Mesothelial cell of epicardium (in vitro differentiated cells): ENCODE data around the gene ADAMTSL1. TPM values are rescaled to one million over a fixed set of nuclear protein-coding genes. Genes with fewer than 3 reads are reported as not detected.

Experiments
- DNase-seq, 2 experiments: peaks; one replicate each; pipeline ENCODE4 v3.0.0; 2021; ENCODE audit warnings: low spot score in 2 of 2; ENCODE audit not compliant: unreplicated experiment in 2 of 2
- H3K27ac Mint-ChIP-seq: 2 replicates; pipeline ENCODE4 v1.8.0; 2021; ENCODE audit warnings: mixed read lengths
- H3K27me3 Mint-ChIP-seq: 2 replicates; pipeline ENCODE4 v1.8.0; 2021; ENCODE audit warnings: low read depth, mixed read lengths
- H3K36me3 Mint-ChIP-seq: 2 replicates; pipeline ENCODE4 v1.8.0; 2021; ENCODE audit warnings: mixed read lengths
- H3K4me1 Mint-ChIP-seq: 2 replicates; pipeline ENCODE4 v1.8.0; 2021; ENCODE audit warnings: mixed read lengths
- H3K4me3 Mint-ChIP-seq: 2 replicates; pipeline ENCODE4 v1.8.0; 2021; ENCODE audit warnings: mild to moderate bottlenecking, moderate library complexity, mixed read lengths
- H3K9me3 Mint-ChIP-seq: 2 replicates; pipeline ENCODE4 v1.8.0; 2021; ENCODE audit warnings: mixed read lengths
- CTCF ChIP-seq: fragments of 200-600 bp; sonication (generic); IDR thresholded peaks from one replicate; pipeline ENCODE4 v1.5.0; 2021; ENCODE audit warnings: antibody characterized with exemption; ENCODE audit not compliant: unreplicated experiment
- total RNA-seq: library from RNA; stranded (reverse); gene quantifications from 3 replicates; pipeline ENCODE4 v1.2.1, GENCODE V29; 2021

The ADAMTSL1 gene
- total RNA-seq, 1 donor from 2014 or later = 48.0 TPM

DNA sequence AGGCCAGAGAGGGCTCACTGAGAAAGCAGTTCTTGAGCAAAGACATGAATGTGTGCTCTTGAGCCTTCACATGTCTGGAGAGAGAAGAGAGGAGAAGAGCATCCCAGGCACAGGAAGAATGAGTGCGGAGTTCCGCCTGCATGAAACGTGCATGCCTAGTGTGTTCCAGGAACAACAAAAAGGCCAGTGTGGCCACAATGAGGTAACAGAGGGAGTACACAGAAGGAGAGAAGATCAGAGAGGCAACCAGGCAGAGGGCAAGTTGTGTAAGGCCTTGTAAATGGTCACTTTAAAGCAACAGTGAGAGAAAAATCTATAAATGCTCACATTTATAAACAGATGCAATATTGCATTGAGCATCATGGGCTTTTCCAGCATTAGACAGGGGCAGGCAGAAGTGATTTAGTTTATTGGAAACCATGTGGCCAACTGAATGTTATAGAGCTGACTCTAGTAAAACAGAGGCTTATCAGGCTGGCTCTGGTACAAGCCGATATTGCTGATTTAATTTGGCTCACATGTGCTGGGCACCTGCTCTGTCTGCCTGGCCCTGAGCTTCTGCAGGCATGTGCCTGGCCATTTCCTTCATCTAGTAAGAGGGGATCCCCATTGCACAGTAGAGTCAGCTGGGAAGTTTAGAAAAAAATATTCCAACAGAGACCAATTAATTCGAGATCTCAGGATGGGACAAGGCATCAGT, 373.8 kb downstream of the ADAMTSL1 start:
- DNase-seq = no peak
- Mint-ChIP-seq H3K9me3 (peaks cover 9% of the 10 kb centered on the region), H3K36me3 (peaks cover 5% of the 10 kb centered on the region), H3K27me3 (peaks cover 2% of the 10 kb centered on the region), H3K4me3 (no peak overlapping the region), H3K4me1 (peaks cover 5% of the 10 kb centered on the region), H3K27ac (no peak overlapping the region)
- no peak for TF ChIP-seq CTCF

GRCh38 chr9:18848657-18849056, 374.7 kb downstream of the ADAMTSL1 start:
- Mint-ChIP-seq H3K4me3 (no peak overlapping the region), H3K9me3 (peaks cover 6% of the 10 kb centered on the region), H3K4me1 (peaks cover 9% of the 10 kb centered on the region), H3K27ac (no peak overlapping the region), H3K36me3 (peaks cover 3% of the 10 kb centered on the region), H3K27me3 (peaks cover 2% of the 10 kb centered on the region)
- no peak for DNase-seq
- no peak for TF ChIP-seq CTCF

DNA sequence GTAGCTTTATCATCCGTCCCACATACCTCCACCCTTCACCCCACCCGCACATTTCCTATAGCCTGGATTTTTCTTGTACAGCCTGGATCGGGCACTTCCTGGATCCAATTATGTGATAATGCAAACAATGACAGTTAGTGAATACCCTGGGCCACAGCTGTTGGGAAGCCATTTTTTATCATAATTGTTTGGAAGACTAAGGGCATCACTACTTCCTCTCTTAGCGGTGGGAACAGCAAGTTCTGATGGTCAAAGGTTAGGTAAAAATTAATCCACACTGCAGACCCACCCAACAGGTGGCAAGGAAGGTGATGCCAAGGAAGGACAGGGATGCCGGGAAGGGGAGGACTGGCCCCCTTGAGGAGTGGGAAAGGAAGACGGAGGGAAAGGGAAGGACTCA, 375.3 kb downstream of the ADAMTSL1 start:
- H3K9me3 Mint-ChIP-seq = peaks cover 4% of the 10 kb centered on the region
- no peak overlapping the region for H3K4me3 Mint-ChIP-seq
- H3K27ac Mint-ChIP-seq = no peak overlapping the region
- no peak for TF ChIP-seq CTCF
- peaks cover 2% of the 10 kb centered on the region for H3K27me3 Mint-ChIP-seq
- peaks cover 3% of the 10 kb centered on the region for H3K36me3 Mint-ChIP-seq
- no peak for DNase-seq
- peaks cover 9% of the 10 kb centered on the region for H3K4me1 Mint-ChIP-seq

DNA sequence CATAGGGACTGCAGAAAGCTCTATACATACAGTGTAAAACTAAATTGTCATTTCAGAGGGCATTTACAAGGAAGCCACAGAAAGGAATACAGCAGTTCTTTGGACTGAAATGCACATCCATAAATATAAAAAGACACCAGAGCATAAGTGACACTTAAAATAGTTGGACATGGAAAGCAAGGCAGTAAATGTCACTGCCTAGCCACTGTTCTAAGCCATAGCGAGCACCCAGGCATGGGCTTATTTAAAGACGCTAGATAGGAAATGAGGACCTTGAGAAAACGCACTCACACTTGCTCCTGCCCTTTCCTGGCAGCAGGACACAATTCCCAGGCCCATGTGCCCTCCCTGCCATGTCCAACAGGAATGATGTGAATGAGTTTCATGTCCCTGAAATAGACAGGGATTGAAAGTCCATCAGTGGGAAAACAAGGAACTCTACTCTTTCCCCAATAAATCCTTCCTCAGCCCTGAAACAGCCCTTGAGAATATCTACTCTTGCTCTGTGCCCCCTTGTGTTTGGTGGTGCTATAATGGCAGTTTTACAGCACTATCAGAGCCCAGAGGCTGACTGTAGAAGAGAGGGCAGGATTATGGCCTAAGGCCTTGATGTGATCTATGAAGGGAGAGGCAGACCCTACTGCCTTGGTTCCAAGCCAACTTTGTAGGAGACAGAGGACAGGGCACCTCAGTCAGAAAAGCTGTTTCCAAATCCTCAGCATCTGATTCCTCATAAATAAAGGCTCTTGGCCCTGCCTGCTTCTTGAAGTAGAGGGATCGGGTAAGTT, 376.1 kb downstream of the ADAMTSL1 start:
- Mint-ChIP-seq H3K4me3 (no peak overlapping the region), H3K4me1 (peaks cover 10% of the 10 kb centered on the region), H3K27me3 (peaks cover 2% of the 10 kb centered on the region), H3K36me3 (peaks cover 1% of the 10 kb centered on the region), H3K27ac (no peak overlapping the region), H3K9me3 (peaks cover 2% of the 10 kb centered on the region)
- DNase-seq = no peak
- TF ChIP-seq CTCF = no peak

DNA sequence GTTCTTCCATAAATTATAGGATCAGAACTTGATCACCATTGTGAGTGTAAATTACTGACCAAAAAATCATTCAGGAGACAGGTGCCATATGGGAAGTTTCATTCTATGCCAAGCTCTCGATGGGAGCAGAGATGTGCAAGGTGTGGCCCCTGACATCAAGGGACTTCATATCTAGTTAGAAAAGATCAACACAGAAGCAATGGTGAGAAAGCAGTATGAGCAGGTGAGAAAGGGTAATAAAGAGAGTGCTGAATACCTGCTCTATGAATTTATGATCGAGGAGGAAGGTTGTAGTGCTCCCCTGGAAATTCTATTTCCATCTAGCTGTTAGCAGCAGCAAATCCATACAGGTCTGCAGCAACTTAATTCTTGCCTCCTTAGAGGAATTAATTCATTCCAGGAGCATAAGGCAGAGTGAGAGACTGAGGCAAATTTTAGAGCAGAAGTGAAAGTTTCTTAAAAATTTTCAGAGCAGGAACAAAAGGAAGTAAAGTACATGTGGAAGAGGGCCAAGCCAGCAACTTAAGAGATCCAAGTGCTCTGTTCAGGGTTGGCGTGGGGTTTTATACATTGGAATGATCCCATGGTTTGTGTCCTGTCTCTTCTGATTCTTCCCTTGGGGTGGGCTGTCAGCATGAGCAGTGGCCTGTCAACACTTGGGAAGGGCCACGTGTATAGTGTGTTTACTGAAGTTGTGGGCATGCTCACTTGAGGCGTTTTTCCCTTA, 377.3 kb downstream of the ADAMTSL1 start:
- Mint-ChIP-seq H3K4me1 (peaks cover 19% of the 10 kb centered on the region), H3K27ac (no peak overlapping the region), H3K4me3 (no peak overlapping the region), H3K9me3 (no peaks in the 10 kb centered on the region), H3K36me3 (no peaks in the 10 kb centered on the region), H3K27me3 (peaks cover 2% of the 10 kb centered on the region)
- no peak for DNase-seq
- no peak for TF ChIP-seq CTCF
